ENCODE results near the gene PCDHGA12. TPM values are rescaled to one million over a fixed set of nuclear protein-coding genes. Genes with fewer than 3 reads are reported as not detected.

PCDHGA12 gene
- total RNA-seq, 1 experiment from 2014 or later, result 2.1 TPM

- peak; percentile 89 for DNase-seq (ENCODE audit: low spot score)
Measured at GRCh38 chr5:141417494-141418172, 12.7 kb upstream of the PCDHGA12 start, which contains the start of gene PCDHGB7. Gene PCDHGB7, plus strand, starts transcription at chr5:141417677. Its CDS starts 183 bp downstream, at chr5:141417860.

GRCh38 chr5:141419074-141419880, 11.0 kb upstream of the PCDHGA12 start:
- no peak for TF ChIP-seq ZNF232 (CRISPR knock-in tag; IDR thresholded peaks at IDR 0.05)
- H3K4me3 Mint-ChIP-seq, result peak overlapping the region; percentile 91
- H3K9me3 Mint-ChIP-seq, result peaks cover 36% of the 10 kb centered on the region
- no peak overlapping the region for H3K27ac Mint-ChIP-seq
- peaks cover 17% of the 10 kb centered on the region for H3K27me3 Mint-ChIP-seq (ENCODE audit: low read depth)
- H3K4me1 Mint-ChIP-seq, result peaks cover 34% of the 10 kb centered on the region
- ChIA-PET CTCF (interaction anchor here (0.6 to 3.6 kb wide), 15 partner anchors 11 to 145 kb away, joined by 4 to 131 read pairs (median 14); partner anchors contain the start of genes PCDHGA12, PCDHGA9 and PCDHGC3), POLR2A (interaction anchor here (1.4 kb wide), 1 partner anchor 145 kb away, joined by 4 read pairs; no protein-coding TSS in a partner anchor)
- ATAC-seq (no peak), DNase-seq (ENCODE audit: low spot score) (no peak)
- peaks cover 61% of the 10 kb centered on the region for H3K36me3 Mint-ChIP-seq

More at GRCh38 chr5:141417494-141418172, 12.7 kb upstream of the PCDHGA12 start, which contains the start of gene PCDHGB7:
- H3K27me3 Mint-ChIP-seq (ENCODE audit: low read depth), result peaks cover 21% of the 10 kb centered on the region
- H3K4me1 Mint-ChIP-seq, result peaks cover 38% of the 10 kb centered on the region
- H3K36me3 Mint-ChIP-seq, result peaks cover 58% of the 10 kb centered on the region
- H3K27ac Mint-ChIP-seq, result peak within 1 kb of the TSS; percentile 46
- ChIA-PET POLR2A (interaction anchor here (0.5 to 1.2 kb wide), 5 partner anchors 10 to 436 kb away, joined by 3 to 6 read pairs (median 5); partner anchors contain the start of genes PCDHB15 and PCDHGB6), CTCF (interaction anchor here (0.6 to 3.4 kb wide), 52 partner anchors 9 to 282 kb away, joined by 3 to 69 read pairs (median 6); partner anchors contain the start of genes PCDHB14, PCDHB15, PCDHB16 and PCDHB5)
- peak; percentile 79 for ATAC-seq
- peak; percentile 80 for TF ChIP-seq HMGXB4 (CRISPR knock-in tag; IDR thresholded peaks at IDR 0.05)
- TF ChIP-seq CTCF (IDR thresholded peaks at IDR 0.05), result peak; percentile 70; the same call in 1 of the 2 replicates
- 0 out of 2 replicates have a peak, but pooled peaks have one; percentile 13 for TF ChIP-seq CREM (CRISPR knock-in tag; IDR thresholded peaks at IDR 0.05)
- TF ChIP-seq ETV6 (CRISPR knock-in tag; IDR thresholded peaks at IDR 0.05), result 0 out of 2 replicates have a peak, but pooled peaks have one; percentile 23
- TF ChIP-seq FOXP1 (CRISPR knock-in tag; IDR thresholded peaks at IDR 0.05; ENCODE audit: borderline replicate concordance), result 0 out of 2 replicates have a peak, but pooled peaks have one; percentile 25
- peaks cover 39% of the 10 kb centered on the region for H3K9me3 Mint-ChIP-seq
- H3K4me3 Mint-ChIP-seq, result peak within 1 kb of the TSS; percentile 91

- Mint-ChIP-seq H3K4me1 (peaks cover 26% of the 10 kb centered on the region), H3K9me3 (peaks cover 35% of the 10 kb centered on the region), H3K27ac (peak within 1 kb of the TSS; percentile 47), H3K36me3 (peaks cover 61% of the 10 kb centered on the region), H3K4me3 (peak within 1 kb of the TSS; percentile 81), H3K27me3 (ENCODE audit: low read depth) (peaks cover 14% of the 10 kb centered on the region)
- TF ChIP-seq HMGA2 (CRISPR knock-in tag; IDR thresholded peaks at IDR 0.05), result no peak
- TF ChIP-seq ZNF138 (CRISPR knock-in tag; conservative IDR thresholded peaks at IDR 0.05), result no peak
- TF ChIP-seq CTCF (IDR thresholded peaks at IDR 0.05), result peak; percentile 68
- no peak for TF ChIP-seq STAT6 (CRISPR knock-in tag; conservative IDR thresholded peaks at IDR 0.05; ENCODE audit: low read depth)
- TF ChIP-seq CBFB (CRISPR knock-in tag; IDR thresholded peaks at IDR 0.05; ENCODE audit: low read depth), result no peak
- TF ChIP-seq TP53 (CRISPR knock-in tag; IDR thresholded peaks at IDR 0.05), result no peak
- TF ChIP-seq HMGXB4 (CRISPR knock-in tag; IDR thresholded peaks at IDR 0.05), result no peak
- no peak for TF ChIP-seq SMAD4 (CRISPR knock-in tag; IDR thresholded peaks at IDR 0.05)
- ATAC-seq (peak; percentile 52), DNase-seq (ENCODE audit: low spot score) (peak; percentile 77)
- CTCF ChIA-PET, result interaction anchor here (0.6 to 3.6 kb wide), 50 partner anchors 8 to 326 kb away, joined by 3 to 131 read pairs (median 6); partner anchors contain the start of genes DIAPH1, PCDHB10, PCDHB11 and PCDHB14
- POLR2A ChIA-PET, result interaction anchor here (0.8 to 1.4 kb wide), 4 partner anchors 88 to 143 kb away, joined by 3 to 4 read pairs (median 3); no protein-coding TSS in a partner anchor
Measured at GRCh38 chr5:141420855-141421488, 9.3 kb upstream of the PCDHGA12 start, which contains the start of gene PCDHGA11. Gene PCDHGA11, plus strand, starts transcription at chr5:141421051. Its CDS starts 177 bp downstream, at chr5:141421228.

All from WTC11 (cell line).